NCI-H69 (cell line): ENCODE results near the gene BPIFA1.

Experiments
- DNase-seq: peaks from one replicate; lab custom pipeline; 2025; lab: John Stamatoyannopoulos, UW

BPIFA1 gene

DNA sequence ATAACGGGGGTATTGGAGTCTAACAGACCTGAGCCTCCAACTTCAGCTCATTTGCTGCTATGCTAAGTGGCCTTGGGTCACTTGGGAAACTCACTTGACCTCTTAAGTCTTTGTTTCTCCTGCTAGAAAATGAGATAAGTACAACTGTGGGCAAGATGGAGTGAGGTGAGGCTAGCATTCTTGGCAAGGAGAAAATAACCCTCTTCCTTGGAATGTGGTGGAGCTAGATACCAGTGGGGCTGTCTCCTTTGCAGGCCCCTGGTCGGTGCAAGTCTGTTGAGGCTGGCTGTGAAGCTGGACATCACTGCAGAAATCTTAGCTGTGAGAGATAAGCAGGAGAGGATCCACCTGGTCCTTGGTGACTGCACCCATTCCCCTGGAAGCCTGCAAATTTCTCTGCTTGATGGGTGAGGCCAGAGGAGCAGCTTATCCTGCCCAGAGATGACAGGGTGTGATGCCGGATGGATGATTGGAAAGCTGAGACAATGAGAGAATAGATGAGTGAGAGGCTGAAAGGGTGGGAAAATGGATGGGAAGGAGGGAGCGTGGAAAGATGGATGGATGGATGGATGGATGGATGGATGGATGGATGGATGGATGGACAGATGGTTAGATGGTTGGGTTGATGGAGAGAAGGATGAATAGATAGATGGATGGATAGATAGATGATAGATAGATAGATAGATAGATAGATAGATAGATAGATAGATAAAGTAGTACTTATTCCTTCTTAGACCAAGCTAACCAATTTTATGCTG is 4.4 kb downstream of the BPIFA1 start:
- DNase-seq, result no peak

DNA sequence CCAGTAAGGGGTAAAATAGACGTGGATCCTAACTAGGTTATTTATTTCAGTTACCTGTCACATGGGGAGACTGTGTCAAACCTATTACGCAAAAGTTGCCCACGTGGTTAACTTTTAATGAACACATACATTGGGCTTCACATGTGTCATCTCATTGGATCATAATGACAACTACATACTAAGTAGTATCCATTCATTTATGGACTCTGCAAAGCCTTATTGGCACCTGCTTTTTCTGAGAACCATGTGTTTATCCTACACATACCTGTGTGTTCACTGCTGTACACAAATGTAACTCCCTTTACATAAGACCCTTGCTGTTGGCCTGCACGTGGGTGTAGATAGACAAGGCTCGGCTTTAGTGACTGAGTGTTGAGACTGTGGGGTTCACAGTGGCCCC is 5.1 kb downstream of the BPIFA1 start:
- DNase-seq, result no peak

DNA sequence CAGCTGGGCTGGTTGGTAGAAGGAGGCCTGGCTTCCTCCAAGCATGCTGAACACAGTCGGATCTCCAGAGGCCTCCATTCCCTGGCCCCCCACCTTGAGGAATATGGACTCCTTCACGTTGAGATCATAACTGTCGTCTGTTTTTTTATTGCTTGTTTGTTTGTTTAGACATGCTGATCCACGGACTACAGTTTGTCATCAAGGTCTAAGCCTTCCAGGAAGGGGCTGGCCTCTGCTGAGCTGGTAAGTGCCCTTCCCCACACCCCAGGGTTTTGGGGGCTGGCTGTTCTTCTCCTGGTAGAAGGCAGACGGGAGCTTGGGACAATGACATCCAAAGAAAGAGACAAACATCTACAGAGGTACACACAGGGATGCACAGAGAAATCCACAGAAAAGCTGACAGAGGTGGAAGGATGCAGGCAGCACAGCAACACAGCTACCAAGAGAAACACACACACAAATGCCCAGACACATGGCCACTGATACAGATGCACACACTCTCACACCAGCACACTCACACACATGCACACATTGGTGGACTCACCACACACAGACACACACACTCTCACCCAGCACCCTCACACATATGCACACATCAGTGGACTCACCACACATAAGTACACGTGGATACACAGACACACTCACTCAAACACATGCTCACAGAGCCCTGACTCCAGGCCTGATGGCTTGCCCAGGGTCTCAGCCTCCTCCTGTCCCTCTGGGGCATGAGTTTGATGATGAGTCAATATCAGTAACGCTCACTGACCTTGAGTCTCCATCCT is 6.7 kb downstream of the BPIFA1 start:
- no peak for DNase-seq

DNA sequence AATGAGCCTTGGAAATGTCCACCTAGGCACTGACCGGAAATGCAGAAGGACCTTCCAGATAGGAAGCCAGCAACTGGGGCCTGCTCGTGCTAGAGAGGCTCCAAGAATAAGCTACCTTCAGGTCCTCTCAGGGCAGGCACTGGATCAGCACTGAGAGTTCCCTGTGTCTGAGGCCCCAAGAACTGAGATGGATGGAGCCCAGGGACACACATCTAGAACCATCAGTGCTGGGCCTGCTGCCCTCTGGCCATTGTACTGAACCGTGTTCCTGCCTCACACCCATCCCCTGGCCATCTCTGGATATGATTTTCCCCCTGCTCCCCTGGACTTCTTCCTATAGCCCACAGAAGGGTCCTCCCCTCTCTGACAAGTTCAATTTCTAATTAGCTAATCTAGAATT is 10.3 kb downstream of the BPIFA1 start:
- DNase-seq, result no peak

DNA sequence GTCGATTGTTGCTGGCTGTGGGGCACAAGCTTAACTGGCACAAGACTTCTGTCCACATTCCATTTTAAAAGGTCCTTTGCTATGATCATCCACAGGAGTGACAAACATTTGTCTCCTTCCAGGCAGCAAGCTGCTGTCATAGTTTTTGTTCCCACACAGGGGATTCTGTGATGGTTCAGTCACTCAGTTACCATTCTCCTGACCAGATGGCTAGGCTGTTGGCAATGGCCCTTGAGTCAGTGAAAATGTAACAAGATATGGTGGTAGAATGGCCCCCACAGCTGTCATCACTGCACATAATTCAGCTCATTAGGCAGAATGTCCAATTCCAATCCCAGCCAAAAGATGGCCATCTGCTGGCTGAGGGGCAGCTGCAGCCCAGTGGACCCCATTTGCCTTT is 13.7 kb downstream of the BPIFA1 start:
- DNase-seq, result peak; percentile 73

DNA sequence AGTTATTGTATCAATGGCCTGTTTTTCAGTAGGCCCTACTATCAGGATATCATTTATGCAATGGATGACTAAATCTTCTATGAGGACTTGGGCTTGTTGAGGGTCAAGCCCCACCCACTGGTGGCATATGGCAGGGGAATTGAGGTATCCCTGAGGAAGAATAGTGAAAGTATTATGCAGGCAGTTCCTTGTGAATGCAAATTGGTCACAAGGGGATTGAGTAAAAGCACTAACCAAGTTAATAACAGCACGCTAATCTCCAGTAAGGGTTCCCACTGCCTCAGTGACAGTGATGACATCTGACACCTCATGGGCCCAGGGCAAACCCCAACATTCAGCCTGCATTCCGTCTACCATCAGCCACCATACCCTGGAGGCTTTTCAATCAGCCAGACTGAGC is 14.9 kb downstream of the BPIFA1 start:
- peak; percentile 82 for DNase-seq

DNA sequence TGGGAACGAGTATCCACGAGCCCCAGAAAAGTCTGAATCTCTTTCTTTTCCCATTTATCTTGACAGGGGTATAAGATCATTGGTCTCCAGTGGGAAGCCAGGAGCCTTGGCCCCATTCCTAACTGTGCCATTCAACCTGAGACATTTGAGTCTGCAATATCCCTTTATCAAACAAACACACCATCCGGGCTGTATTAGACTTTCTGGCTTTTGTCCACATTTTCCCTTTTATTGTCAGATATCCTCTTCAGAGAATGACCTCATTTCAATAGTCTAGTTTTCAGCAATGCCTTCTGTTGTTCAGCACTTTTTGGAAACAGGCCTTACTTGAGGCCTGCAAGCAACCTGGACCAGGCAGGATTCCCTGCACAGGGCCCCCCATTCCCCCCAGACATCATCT is 15.7 kb downstream of the BPIFA1 start:
- peak; percentile 59 for DNase-seq

DNA sequence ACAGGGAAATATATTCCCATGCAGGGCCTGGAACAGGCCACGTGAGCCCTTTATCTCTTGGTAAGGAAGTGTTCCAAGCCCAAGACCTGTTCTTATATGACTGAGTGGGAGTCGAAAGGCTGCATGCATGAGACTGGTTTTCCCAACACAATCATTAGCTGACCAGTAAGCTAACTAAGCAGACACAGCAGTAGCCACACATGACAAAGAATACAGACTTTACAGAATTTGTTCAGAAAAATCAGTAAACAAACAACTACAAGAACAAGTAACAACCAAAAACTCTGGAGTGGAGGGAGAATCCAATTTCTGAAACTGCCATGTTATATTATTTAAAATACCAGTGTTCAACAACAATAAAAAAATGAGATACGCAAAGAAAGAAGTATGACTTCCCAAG is 16.7 kb downstream of the BPIFA1 start:
- DNase-seq, result no peak

DNA sequence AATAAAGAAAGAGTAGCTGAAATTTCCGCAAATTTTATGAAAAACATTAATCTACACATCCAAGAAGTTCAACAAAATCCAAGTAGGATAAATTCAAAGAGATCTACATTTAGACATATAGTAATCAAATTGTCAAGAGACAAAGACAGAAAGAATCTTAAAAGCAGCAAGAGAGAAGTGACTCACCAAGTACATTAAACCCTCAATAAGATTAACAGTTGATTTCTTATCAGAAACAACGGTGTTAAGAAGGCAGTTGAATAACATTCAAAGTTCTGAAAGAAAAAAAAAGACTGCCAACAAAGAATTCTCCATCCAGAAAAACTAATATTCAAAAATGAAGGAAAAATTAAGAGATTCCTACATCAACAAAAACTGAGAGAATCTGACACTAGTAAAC is 19.2 kb downstream of the BPIFA1 start:
- DNase-seq, result no peak

DNA sequence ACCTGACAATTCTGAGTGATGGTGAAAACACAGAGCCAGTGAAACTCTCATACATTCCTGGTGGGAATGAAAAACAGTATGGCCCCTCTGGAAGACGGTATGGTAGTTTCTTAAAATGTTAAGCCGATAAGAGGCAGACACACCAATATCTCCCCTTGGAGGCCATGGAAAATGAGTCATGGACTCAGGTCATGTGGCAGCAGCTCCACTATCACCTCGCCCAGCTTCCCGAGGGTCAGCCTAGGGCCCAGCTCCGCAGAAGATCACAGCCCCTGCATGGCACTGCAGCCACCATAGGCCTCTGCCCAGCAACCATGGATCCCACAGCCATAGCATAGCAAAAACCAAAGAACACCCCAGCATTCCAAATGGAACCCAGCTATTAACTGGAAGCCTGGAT is 21.4 kb downstream of the BPIFA1 start:
- no peak for DNase-seq

DNA sequence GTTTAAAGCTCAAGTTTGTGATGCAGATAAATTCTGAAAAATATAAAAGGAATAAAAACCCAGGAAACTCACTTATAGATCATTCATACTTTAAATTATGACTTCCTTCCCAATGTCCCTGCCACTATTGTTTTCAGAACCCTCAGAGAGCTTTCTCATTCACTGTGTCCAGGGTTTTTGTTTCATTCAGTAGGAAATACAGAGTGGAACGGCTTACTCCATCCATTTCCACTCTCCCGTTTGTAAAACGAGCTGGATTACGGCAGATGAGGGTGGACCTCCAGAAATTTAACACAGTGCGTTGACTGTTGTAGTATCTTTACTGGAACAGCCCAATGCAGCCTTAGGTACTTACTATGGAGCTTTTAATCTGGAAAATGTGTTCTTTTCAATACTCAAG is 23.6 kb downstream of the BPIFA1 start:
- DNase-seq, result no peak

DNA sequence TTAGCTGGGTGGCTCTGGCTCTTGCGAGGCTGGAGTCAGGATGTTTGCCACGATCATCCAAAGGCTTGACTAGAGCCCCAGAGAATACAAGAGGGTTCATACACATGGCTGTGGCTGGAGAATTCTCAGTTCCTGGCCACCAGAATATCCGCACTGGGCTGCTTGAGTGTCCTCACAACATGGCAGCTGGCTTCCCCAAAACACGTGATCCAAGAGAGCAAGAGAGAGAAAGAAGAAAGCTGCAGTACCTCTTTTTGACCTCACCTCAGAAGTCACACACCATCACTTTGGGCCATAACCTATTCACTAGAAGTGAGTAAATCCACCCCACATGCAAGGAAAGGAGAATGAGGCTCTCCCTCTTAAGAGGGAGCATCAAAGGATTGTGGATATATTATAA is 25.7 kb downstream of the BPIFA1 start:
- no peak for DNase-seq

DNA sequence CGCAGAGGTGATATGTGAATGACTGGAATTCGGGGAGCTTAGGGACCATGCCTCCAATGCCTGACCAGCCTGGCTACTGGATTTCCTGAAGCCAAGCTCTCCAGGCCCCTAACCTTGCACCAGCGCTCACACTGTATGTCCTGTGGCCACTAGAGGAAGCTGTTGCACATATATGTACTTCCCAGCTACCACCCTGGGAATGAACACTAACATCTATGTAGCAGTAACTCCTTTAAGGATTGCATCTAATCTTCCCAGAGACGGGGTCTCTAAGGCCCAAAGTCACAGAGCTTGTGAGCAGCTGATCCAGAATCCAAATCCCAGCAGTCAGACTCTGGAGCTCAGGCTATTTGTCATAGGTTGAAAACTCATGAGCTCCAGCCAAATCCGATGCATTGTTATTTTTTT is 26.9 kb downstream of the BPIFA1 start:
- peak; percentile 86 for DNase-seq

DNA sequence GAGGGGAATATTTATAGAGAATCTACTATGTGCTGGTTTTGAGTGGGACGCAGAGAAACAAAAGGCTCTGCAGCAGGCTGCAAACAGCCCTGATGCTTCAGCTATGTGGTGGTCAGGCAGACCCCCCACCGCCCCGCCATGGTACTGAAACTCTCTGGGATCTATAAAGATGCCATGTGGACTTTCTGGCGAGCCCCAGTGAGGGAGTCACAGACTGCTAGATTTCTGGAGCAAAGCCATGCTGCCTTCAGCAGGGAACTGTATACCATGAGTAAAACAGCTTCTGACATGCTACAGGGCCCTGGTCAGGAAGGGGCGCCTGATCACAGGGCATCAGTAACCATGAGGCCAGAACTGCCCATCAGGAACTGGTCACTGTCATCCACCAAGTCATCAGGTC is 28.0 kb downstream of the BPIFA1 start:
- no peak for DNase-seq

DNA sequence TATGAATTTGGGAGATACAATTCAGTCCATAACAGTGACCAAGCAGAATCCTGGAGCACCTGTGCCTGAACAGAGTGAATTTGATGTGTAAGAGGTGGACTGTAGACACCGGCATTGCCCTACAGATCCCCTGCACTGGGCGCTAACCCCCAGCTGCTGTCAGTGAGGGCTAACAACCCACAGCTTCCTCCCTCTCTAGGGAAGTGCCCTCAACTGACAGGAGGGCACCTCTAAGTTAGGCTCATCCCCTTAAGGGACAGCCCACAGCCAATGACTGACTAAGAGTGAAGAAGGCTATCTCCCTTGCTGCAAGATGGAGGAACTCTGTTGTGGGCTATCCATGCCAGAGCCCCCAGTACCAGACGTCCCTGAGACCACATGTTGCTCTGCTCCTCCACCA is 31.9 kb downstream of the BPIFA1 start:
- DNase-seq, result no peak

DNA sequence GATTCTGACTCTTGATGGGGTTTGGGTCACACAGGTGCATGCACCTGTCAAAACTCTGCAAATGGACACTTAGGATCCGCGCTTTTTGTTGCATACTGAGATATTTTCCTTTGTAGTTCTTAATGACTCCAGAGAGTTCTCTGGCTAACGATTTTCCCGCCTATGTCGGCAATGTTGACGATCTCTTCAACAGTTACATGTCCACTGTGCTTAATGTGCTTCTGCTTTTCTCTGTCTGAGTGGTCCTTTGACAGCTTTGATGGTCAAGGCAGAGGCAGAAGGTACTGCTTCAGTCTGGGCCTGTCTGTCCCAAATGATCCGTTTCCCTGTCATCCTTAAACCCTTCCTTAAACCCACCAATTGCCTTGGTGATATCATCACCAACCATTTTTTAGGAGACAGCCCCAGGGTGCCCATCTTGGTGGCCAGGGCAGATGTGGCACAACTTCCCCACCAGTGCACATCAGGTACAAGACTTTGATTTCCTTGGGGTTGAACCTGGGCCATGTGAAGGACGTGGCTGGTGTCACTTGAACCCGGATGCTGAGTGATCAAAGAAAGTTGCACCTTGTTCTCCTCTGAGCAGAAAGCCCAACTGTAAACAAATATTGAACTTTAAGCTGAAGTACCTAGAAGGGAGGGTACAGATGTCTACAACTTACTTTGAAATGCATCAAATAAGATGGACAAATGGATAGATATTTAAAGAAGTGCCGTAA is 36.5 kb downstream of the BPIFA1 start:
- no peak for DNase-seq

DNA sequence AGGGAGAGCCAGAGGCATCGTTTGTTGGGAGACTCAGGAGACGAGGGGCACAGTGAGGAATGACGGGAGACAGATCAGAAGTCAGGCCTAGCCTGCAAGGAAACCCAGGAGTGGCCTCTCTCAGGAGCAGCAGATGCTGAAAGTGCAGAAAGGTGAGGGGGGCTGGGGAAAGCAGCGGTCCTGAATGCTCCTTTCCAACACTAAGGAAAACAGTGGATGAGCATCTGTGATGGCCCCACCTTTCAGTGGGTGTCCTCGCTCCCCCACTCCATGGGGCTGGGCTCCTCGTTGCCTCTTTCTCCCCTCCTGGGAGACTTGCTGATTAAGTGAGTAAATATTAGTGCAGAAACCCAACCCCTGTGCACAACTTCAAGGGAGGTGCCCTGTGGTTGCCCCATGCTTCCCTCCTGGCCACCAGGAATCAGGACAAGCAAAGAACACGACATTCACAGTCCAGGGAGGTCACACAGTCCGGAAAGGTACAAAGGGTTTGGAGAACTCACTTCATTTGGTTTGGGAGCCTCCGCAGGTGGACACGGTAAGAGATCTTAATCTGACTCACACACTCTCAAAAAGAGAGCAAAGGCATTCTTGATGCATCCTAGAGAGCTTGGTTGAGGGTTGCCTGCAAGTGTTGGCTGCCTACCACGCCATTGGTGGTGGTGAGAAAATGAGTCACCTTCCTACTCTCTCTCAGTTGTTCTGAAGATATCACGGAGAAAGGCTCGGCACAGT is 37.5 kb downstream of the BPIFA1 start:
- DNase-seq, result no peak

DNA sequence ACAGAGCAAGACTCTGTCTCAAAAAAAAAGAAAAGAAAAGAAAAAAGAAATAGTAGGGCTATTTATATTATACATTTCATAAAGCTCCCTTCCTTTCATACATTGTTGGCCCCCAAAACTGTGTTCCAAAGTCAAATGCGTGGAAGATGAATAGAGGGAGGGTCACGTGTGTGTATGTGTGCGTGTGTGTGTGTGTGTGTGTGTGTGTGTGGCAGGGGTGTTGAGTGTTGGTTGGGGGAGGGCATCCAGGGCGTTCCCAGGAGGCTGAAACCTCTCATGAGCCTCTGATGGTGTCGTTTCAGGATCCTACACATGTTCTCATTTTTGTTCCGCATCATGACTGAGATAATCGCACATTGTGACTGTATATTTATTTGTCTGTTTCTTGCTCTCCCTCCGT is 39.4 kb downstream of the BPIFA1 start:
- DNase-seq, result peak; percentile 28

DNA sequence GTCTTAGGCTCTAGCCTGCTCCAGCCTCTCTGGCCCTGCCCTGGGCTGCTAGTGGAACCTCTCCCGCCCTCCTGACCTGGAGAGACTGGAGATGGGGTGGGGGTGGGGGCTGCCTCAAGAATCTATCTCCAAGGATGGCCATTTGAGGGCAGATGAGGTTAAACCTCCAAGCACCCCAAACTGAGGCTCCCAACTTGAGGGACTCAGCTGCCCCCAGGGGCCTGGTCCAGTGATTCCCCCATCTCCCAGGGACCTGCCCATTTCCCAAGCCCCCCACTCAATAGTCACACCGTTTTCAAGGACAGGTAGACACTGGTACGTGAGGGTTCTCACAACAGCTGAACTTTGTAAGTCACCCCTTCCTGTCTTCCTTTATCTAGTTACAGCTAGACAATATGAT is 40.1 kb downstream of the BPIFA1 start:
- no peak for DNase-seq

DNA sequence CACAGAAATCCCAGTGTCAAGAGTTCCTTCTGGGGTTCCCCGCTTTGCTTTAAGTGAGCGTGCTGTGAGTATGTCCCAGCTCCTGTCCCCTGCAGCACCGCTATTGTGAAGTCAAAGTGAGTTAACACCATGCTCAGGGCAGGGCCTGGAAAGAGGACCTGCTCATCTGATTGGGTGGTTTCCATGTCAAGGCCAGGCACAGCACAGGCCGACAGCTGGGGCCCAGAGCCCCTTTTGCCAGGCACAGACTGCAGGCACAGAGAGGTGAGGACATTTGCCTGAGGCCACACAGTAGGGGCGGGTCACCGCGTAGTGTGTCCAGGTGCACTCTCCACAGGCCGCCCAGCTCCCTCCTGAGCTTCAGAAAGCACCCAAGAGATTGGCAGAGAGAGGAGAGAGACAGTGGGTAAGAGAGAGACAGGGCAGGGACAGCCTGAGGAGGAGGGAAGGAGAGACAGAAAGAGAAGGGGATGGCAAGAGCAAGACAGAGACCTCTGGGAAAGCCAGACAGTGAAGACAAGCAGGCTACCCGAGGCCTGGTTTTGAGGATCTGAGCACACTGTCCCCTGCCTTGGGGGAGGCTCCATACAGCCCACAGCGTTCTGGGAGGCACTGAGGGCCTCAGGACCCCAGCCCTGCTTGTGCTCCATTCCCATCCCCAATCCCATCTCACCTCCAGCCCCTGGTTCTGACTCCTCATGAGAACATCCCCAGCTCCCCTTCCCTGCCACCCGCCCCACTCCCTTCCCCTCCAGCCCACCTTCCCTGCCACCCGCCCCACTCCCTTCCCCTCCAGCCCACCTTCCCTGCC is 40.7 kb downstream of the BPIFA1 start:
- no peak for DNase-seq
